ENCODE measurements around the gene NDUFS7. TPM values are rescaled to one million over a fixed set of nuclear protein-coding genes. Genes with fewer than 3 reads are reported as not detected.
A peak's percentile ranks its signal among the peaks of the same experiment; 100 is the strongest.

Gene NDUFS7
- total and polyA plus RNA-seq, 9 of the 15 experiments (the other 6 are each of a cell fraction or from before 2014, with no cell fraction given) = 6.0 to 271 (median 60.6) TPM

GRCh38 chr19:1394252-1395193 lies 10.8 kb downstream of the NDUFS7 start (continued):
- peak; percentile 72; the same call in 1 of the 2 replicates for TF ChIP-seq HNRNPUL1 (IDR thresholded peaks at IDR 0.05; ENCODE audit: low read length)
- no peak for TF ChIP-seq ZNF695 (CRISPR knock-in tag; IDR thresholded peaks at IDR 0.05)
- TF ChIP-seq PKNOX1 (IDR thresholded peaks at IDR 0.05) = peak; percentile 60
- no peak for TF ChIP-seq SREBF1 (IDR thresholded peaks at IDR 0.05; ENCODE audit: borderline replicate concordance, low read depth, low read length)
- peak; percentile 34; the same call in 1 of the 2 replicates for TF ChIP-seq POLR2A (conservative IDR thresholded peaks at IDR 0.05)
- TF ChIP-seq HMGN3 (IDR thresholded peaks at IDR 0.05; ENCODE audit: borderline replicate concordance, extremely low read depth, insufficient read length, low read depth, low read length) = peak; percentile 6
- TF ChIP-seq SNRNP70 (optimal IDR thresholded peaks at IDR 0.05; ENCODE audit: low read depth, low read length) = peak; percentile 58
- TF ChIP-seq RBFOX2 (IDR thresholded peaks at IDR 0.05; ENCODE audit: low read depth, low read length) = peak; percentile 1
- TF ChIP-seq FOXM1 (IDR thresholded peaks at IDR 0.05; ENCODE audit: low read depth) = no peak
- 0 out of 2 replicates have a peak, but pooled peaks have one; percentile 43 for TF ChIP-seq FOXM1 (CRISPR knock-in tag; IDR thresholded peaks at IDR 0.05; ENCODE audit: low read depth)
- TF ChIP-seq PML (IDR thresholded peaks at IDR 0.05; ENCODE audit: low read length) = no peak
- no peak for TF ChIP-seq ZNF212 (CRISPR knock-in tag; IDR thresholded peaks at IDR 0.05)
- no peak for TF ChIP-seq ZNF76 (CRISPR knock-in tag; IDR thresholded peaks at IDR 0.05; ENCODE audit: borderline replicate concordance)
- no peak for TF ChIP-seq ZEB2 (IDR thresholded peaks at IDR 0.05)
- peak; percentile 24; the same call in 1 of the 2 replicates for TF ChIP-seq VEZF1 (CRISPR knock-in tag; IDR thresholded peaks at IDR 0.05)
